CD14-positive monocyte (primary cell): ENCODE measurements around the gene ZNF277. TPM values are rescaled to one million over a fixed set of nuclear protein-coding genes. Genes with fewer than 3 reads are reported as not detected.
A peak's percentile ranks its signal among the peaks of the same experiment; 100 is the strongest.

ENCODE experiments used
- DNase-seq, 3 donors: peaks; one replicate each; pipeline ENCODE4 v3.0.0-alpha.2; 2011 to 2022
- H2AFZ ChIP-seq: 2 replicates; pipeline ENCODE4 v1.6.0; 2012; ENCODE audit warnings: mild to moderate bottlenecking, low read depth, low read length, inconsistent platforms; ENCODE audit not compliant: insufficient read depth, poor library complexity, severe bottlenecking
- H3K27ac ChIP-seq, 2 donors: 1 replicate in 1 of 2; 2 replicates in 1 of 2; pipeline ENCODE4 v1.5.1; 2012 to 2013; ENCODE audit warnings: low read length in 2 of 2, control low read depth in 1 of 2, inconsistent platforms in 1 of 2, low read depth in 1 of 2, mild to moderate bottlenecking in 1 of 2
- H3K27me3 ChIP-seq, 2 donors: one replicate each; pipeline versions ENCODE4 v1.6.0 to v1.6.1; 2011 to 2013; ENCODE audit warnings: low read length in 2 of 2; ENCODE audit not compliant: control insufficient read depth in 2 of 2, insufficient read depth in 2 of 2
- H3K36me3 ChIP-seq, 2 donors: replicated peaks in 1 of 2; 1 replicate in 1 of 2; 2 replicates in 1 of 2; pipeline versions ENCODE4 v1.5.1 to v1.6.1; 2012 to 2013; ENCODE audit warnings: low read length in 2 of 2, control low read depth in 1 of 2, inconsistent platforms in 1 of 2, mild to moderate bottlenecking in 1 of 2; ENCODE audit not compliant: insufficient read depth in 2 of 2, control insufficient read depth in 1 of 2
- H3K4me1 ChIP-seq, 2 donors: 1 replicate in 1 of 2; 2 replicates in 1 of 2; pipeline versions ENCODE4 v1.5.1 to v1.6.1; 2012 to 2013; ENCODE audit warnings: low read length in 2 of 2, control low read depth in 1 of 2, inconsistent platforms in 1 of 2, mild to moderate bottlenecking in 1 of 2, moderate library complexity in 1 of 2; ENCODE audit not compliant: insufficient read depth in 2 of 2, control insufficient read depth in 1 of 2
- H3K4me2 ChIP-seq: replicated peaks from 2 replicates; pipeline ENCODE3; 2012; ENCODE audit warnings: low read length, moderate library complexity, mild to moderate bottlenecking; ENCODE audit not compliant: poor library complexity, severe bottlenecking; ENCODE audit errors: extremely low read depth
- H3K4me3 ChIP-seq, 3 experiments: fragments of 200-600 bp in 1 of 3; sonication (generic) in 1 of 3; replicated peaks in 1 of 3; 1 replicate in 2 of 3; 2 replicates in 1 of 3; pipeline ENCODE4 v1.5.1; 2011 to 2013; ENCODE audit warnings: low read length in 3 of 3, mild to moderate bottlenecking in 3 of 3, control low read depth in 2 of 3, low read depth in 2 of 3, inconsistent platforms in 1 of 3, moderate library complexity in 1 of 3
- H3K79me2 ChIP-seq: 2 replicates; pipeline ENCODE4 v1.6.0; 2012; ENCODE audit warnings: mild to moderate bottlenecking, control low read depth, inconsistent platforms, low read length, moderate library complexity; ENCODE audit not compliant: insufficient read depth
- H3K9ac ChIP-seq: 2 replicates; pipeline ENCODE4 v1.6.0; 2017; ENCODE audit warnings: low read length, mild to moderate bottlenecking; ENCODE audit not compliant: insufficient read depth, poor library complexity, severe bottlenecking
- H3K9me3 ChIP-seq, 2 donors: replicated peaks in 1 of 2; 1 replicate in 1 of 2; 2 replicates in 1 of 2; pipeline versions ENCODE4 v1.5.1 to v1.6.1; 2012 to 2013; ENCODE audit warnings: low read length in 2 of 2, control low read depth in 1 of 2; ENCODE audit not compliant: control insufficient read depth in 1 of 2, insufficient read depth in 1 of 2
- H4K20me1 ChIP-seq: 2 replicates; pipeline ENCODE4 v1.6.0; 2012; ENCODE audit warnings: mild to moderate bottlenecking, low read length, control low read depth, moderate library complexity; ENCODE audit not compliant: insufficient read depth
- H3K27ac Mint-ChIP-seq, 7 donors: one replicate each; pipeline ENCODE4 v1.8.0; 2020; ENCODE audit warnings: mild to moderate bottlenecking in 7 of 7, mixed read lengths in 7 of 7, moderate library complexity in 6 of 7, inconsistent platforms in 2 of 7
- H3K27me3 Mint-ChIP-seq, 3 donors: one replicate each; pipeline ENCODE4 v1.8.0; 2021 to 2022; ENCODE audit warnings: low read depth in 3 of 3, mild to moderate bottlenecking in 3 of 3, mixed read lengths in 3 of 3, moderate library complexity in 3 of 3, inconsistent platforms in 1 of 3
- H3K36me3 Mint-ChIP-seq, 2 donors: one replicate each; pipeline ENCODE4 v1.8.0; 2020; ENCODE audit warnings: mixed read lengths in 2 of 2, inconsistent platforms in 1 of 2, mild to moderate bottlenecking in 1 of 2
- H3K4me1 Mint-ChIP-seq: one replicate; pipeline ENCODE4 v1.8.0; 2020; ENCODE audit warnings: mild to moderate bottlenecking, mixed read lengths
- H3K4me3 Mint-ChIP-seq, 2 donors: one replicate each; pipeline ENCODE4 v1.8.0; 2020; ENCODE audit warnings: mild to moderate bottlenecking in 2 of 2, mixed read lengths in 2 of 2, moderate library complexity in 1 of 2
- H3K9me3 Mint-ChIP-seq, 7 donors: one replicate each; pipeline ENCODE4 v1.8.0; 2020 to 2022; ENCODE audit warnings: mixed read lengths in 7 of 7, mild to moderate bottlenecking in 6 of 7, moderate library complexity in 6 of 7, inconsistent platforms in 2 of 7
- WGBS: methylation state at CpG from one replicate; pipeline ENCODE4 v1.1.5; 2013; ENCODE audit warnings: missing lambda C conversion rate; ENCODE audit not compliant: insufficient coverage; 5-methylcytosine and 5-hydroxymethylcytosine counted together
- intact Hi-C, 2 donors: fragments of 100-400 bp; cut with micrococcal nuclease; formaldehyde crosslinking; loops; one replicate each; pipeline versions ENCODE4 v1.15.0 to v1.15.1; 2023
- polyA plus RNA-seq, 3 donors: library from polyadenylated mRNA; depleted of rRNA in 1 of 3; unstranded in 2 of 3; stranded (reverse) in 1 of 3; fragments of 300-500 nt in 2 of 3; fragments of >200 nt in 1 of 3; fragmentation: Illumina TruSeq in 2 of 3; gene quantifications; 1 replicate in 2 of 3; 2 replicates in 1 of 3; pipeline ENCODE4 v1.2.3, GENCODE V29; 2012 to 2021
- TF ChIP-seq, protein P1 (sequence below): fragments of 200-600 bp; IDR thresholded peaks from one replicate; pipeline ENCODE4 v1.8.0; 2022; ENCODE audit warnings: antibody characterized with exemption, mild to moderate bottlenecking

ZNF277 gene
- polyA plus RNA-seq, 3 donors = 17.5 to 20.7 (median 20.0) TPM

DNA sequence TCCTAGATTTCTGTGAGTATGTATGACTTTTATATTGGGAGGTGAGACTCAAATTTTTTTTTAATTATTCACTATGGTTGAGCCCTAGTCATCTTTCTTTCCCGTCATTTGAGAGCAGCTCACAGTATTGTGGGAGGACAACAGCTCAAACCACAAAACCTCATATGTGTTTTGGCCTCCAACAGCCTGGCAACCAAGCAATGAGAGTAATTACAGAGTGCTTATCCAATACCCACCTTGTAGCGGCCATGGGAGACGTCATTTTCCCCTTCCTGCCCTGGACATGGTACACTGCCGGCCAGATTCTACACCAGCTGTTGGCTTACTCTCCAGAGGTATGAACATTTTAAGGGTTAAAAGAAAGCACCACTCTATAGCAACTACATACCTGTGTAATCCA is 49.4 kb upstream of the ZNF277 start:
- no peak overlapping the region for H3K27ac Mint-ChIP-seq
- TF ChIP-seq, protein P1, sequence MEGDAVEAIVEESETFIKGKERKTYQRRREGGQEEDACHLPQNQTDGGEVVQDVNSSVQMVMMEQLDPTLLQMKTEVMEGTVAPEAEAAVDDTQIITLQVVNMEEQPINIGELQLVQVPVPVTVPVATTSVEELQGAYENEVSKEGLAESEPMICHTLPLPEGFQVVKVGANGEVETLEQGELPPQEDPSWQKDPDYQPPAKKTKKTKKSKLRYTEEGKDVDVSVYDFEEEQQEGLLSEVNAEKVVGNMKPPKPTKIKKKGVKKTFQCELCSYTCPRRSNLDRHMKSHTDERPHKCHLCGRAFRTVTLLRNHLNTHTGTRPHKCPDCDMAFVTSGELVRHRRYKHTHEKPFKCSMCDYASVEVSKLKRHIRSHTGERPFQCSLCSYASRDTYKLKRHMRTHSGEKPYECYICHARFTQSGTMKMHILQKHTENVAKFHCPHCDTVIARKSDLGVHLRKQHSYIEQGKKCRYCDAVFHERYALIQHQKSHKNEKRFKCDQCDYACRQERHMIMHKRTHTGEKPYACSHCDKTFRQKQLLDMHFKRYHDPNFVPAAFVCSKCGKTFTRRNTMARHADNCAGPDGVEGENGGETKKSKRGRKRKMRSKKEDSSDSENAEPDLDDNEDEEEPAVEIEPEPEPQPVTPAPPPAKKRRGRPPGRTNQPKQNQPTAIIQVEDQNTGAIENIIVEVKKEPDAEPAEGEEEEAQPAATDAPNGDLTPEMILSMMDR = no peak
- no peak overlapping the region for H3K9ac ChIP-seq
- no peaks in the 10 kb centered on the region for H3K9me3 Mint-ChIP-seq
- H3K27ac ChIP-seq = no peak overlapping the region
- H3K9me3 ChIP-seq = no peaks in the 10 kb centered on the region
- no peak overlapping the region for H3K4me3 ChIP-seq
- DNase-seq = no peak
- H3K4me2 ChIP-seq = no peak overlapping the region
- peaks cover 0 to 2% of the 10 kb centered on the region in 2 donors for H3K27me3 ChIP-seq
- H3K36me3 Mint-ChIP-seq = peaks cover 0 to 1% of the 10 kb centered on the region in 2 donors
- no peaks in the 10 kb centered on the region for H4K20me1 ChIP-seq
- H3K36me3 ChIP-seq = no peaks in the 10 kb centered on the region
- no peaks in the 10 kb centered on the region for H3K79me2 ChIP-seq
- H3K4me1 Mint-ChIP-seq = peaks cover 8% of the 10 kb centered on the region
- H3K4me1 ChIP-seq = peaks cover 6 to 8% of the 10 kb centered on the region in 2 donors
- WGBS = 10% methylated on average over 2 of the region's 4 CpGs
- peaks cover 0 to 3% (median 3%) of the 10 kb centered on the region in 3 donors for H3K27me3 Mint-ChIP-seq
- H3K4me3 Mint-ChIP-seq = no peak overlapping the region
- intact Hi-C loops = no loop called here
- no peak overlapping the region for H2AFZ ChIP-seq

DNA sequence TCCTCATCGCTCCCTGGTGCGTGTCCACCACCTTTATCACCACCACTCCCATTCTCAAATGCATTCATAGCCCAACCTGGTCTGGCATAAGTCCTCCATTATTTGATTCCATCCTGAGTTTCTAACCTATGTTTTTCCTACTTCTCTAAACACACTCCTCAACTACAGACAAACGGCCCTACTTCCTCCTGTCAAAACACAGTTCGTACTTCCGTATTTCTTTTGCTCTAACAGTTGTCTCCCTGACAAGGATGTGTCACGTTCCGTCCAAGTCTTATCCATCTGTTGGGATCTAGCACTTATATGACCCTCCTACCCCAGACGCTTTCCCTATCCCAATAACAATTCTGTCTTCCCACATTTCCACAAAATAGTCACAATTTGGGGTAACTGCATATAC is 47.1 kb upstream of the ZNF277 start:
- WGBS = 30% methylated on average over 8 of the region's 8 CpGs
- DNase-seq = peak; percentile 55 to 78 (median 77)
- H3K4me2 ChIP-seq = no peak overlapping the region
- H3K27me3 ChIP-seq = peaks cover 0 to 2% of the 10 kb centered on the region in 2 donors
- Mint-ChIP-seq H3K36me3 (peaks cover 0 to 1% of the 10 kb centered on the region in 2 donors), H3K9me3 (no peaks in the 10 kb centered on the region), H3K27ac (peak overlapping the region in 5 of 7 donors; percentile 15 to 59 (median 38)), H3K4me3 (peak overlapping the region in 1 of 2 donors; percentile 36), H3K4me1 (peaks cover 10% of the 10 kb centered on the region), H3K27me3 (peaks cover 0 to 4% (median 3%) of the 10 kb centered on the region in 3 donors)
- H3K27ac ChIP-seq = peak overlapping the region in 1 of 2 donors; percentile 7
- H3K9me3 ChIP-seq = no peaks in the 10 kb centered on the region
- no peaks in the 10 kb centered on the region for H3K36me3 ChIP-seq
- no peak overlapping the region for H3K9ac ChIP-seq
- H3K79me2 ChIP-seq = no peaks in the 10 kb centered on the region
- H3K4me3 ChIP-seq = no peak overlapping the region
- intact Hi-C loops = no loop called here
- H4K20me1 ChIP-seq = no peaks in the 10 kb centered on the region
- H3K4me1 ChIP-seq = peaks cover 6 to 8% of the 10 kb centered on the region in 2 donors
- no peak overlapping the region for H2AFZ ChIP-seq
- TF ChIP-seq, protein P1 = no peak
